ENCODE results near the gene PRKACB. TPM values are rescaled to one million over a fixed set of nuclear protein-coding genes. Genes with fewer than 3 reads are reported as not detected.

Gene PRKACB
- polyA plus RNA-seq, 3 donors, result 46.8 to 56.6 (median 48.4) TPM

DNA sequence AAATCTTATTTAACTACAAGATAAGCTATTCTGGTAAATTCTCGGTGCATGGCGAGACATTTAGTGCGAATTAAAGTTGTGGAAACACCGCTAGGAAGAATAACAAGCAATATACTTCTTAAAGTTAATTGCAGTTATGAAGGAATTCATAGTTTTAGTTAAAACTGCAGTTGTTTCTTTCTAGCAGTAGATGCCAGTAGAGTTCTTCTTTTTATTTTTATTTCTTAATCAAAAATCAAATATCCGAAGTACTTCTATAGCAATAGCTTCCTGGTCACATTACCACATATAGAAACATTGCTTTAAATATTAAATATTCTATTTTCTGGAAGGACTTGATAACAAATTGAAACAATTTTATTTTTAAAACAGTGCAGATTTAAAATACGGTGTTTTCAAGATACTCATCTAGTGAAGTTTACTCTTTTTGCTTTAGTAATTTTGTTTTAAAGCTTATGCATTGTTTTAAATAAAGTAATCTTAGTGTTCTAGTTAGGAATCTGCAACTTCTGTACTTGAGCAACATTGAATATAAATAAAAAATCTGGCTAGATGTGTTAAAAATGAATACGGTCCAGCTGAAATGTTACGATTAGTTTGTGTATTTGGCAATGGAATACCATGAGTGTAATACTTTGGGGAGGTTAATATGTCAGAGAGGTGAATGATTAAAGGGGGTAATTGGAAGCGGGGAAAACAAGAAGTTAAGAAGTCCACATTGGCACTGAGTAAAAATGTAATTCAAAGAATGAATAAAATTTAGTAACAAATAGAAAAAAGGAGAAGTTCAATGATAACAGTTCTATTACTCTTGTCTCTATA, 2.7 kb upstream of the PRKACB start:
- DNase-seq (ENCODE audit: extremely low read depth in 1 of 11, low read depth in 9 of 11, low spot score in 4 of 11), result no peak

- no peak for DNase-seq (ENCODE audit: extremely low read depth in 1 of 11, low read depth in 9 of 11, low spot score in 4 of 11)
Measured at GRCh38 chr1:84145068-84145467, 997 bp downstream of the PRKACB start.

- DNase-seq (ENCODE audit: extremely low read depth in 1 of 11, low read depth in 9 of 11, low spot score in 4 of 11), result no peak
Measured at GRCh38 chr1:84146411-84147032, 2.5 kb downstream of the PRKACB start.

GRCh38 chr1:84148758-84149157, 4.7 kb downstream of the PRKACB start:
- DNase-seq (ENCODE audit: extremely low read depth in 1 of 11, low read depth in 9 of 11, low spot score in 4 of 11), result no peak

DNA sequence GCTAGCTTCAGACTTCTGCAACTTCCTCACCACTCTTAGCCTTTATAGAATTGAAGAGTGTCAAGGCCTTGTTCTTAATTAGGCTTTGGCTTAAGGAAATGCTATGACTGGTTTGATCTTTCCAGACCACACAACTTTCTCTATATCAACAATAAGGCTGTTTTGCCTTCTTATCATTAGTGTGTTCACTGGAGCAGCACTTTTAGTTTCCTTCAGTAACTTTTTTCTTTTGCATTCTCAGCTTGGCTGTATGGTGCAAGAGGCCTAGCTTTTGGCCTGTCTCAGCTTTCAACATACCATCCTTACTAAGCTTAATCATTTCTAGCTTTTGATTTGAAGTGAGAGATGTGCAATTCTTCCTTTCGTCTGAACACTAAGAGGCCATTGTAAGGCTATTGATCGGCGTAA, 8.6 kb downstream of the PRKACB start:
- no peak for DNase-seq (ENCODE audit: extremely low read depth in 1 of 11, low read depth in 9 of 11, low spot score in 4 of 11)

GRCh38 chr1:84155517-84155916, 11.4 kb downstream of the PRKACB start:
- DNase-seq (ENCODE audit: extremely low read depth in 1 of 11, low read depth in 9 of 11, low spot score in 4 of 11), result no peak

DNA sequence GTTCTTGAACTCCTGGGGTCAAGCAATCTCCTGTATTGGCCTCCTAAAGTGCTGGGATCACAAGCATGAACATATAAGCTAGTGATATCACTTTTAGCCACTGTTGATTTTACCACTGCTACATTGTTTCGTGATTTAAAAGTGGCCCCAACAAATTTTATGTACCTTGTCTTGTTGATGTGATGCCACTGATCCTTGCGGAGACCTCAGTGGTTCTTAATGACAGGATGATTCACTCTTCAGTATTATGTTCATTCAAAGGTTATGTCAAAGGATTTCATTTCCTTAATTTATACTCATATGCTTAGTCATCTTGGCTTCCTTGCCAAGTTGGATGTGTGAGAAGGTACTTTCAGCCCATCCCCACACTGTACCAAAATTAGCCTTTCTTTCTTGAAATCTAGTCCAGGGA, 12.1 kb downstream of the PRKACB start:
- no peak for DNase-seq (ENCODE audit: extremely low read depth in 1 of 11, low read depth in 9 of 11, low spot score in 4 of 11)

DNA sequence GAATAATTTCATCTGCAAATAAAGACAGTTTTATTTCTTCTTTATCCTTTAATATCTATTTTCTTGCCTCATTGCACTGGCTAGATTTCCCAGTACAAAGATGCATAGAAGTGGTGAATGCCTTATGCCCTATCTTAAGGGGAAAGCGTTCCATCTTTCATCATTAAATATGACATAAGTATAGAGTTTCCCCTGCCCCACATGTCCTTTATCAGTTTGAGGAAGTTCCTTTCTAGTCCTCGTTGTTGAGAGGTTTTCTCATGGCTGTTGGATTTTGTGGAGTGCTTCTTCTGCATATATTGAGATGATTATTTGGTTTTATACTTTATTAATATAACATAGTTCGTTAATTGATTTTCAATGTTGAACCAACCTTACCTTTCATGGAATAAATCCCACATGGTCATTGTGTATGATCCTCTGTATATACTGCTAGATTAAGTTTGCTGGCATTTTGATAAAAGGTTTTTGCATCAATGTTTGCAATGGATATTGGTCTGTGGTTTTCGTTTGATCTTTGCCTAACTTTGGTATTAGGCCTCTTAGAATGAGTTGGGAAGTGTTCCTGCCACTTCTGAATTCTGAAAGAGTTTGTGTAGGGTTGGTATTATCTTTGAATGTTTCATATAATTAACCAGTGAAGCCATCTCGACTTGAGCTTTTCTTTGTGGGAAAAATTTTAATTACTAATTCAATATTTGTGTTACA, 15.6 kb downstream of the PRKACB start:
- no peak for DNase-seq (ENCODE audit: extremely low read depth in 1 of 11, low read depth in 9 of 11, low spot score in 4 of 11)

DNA sequence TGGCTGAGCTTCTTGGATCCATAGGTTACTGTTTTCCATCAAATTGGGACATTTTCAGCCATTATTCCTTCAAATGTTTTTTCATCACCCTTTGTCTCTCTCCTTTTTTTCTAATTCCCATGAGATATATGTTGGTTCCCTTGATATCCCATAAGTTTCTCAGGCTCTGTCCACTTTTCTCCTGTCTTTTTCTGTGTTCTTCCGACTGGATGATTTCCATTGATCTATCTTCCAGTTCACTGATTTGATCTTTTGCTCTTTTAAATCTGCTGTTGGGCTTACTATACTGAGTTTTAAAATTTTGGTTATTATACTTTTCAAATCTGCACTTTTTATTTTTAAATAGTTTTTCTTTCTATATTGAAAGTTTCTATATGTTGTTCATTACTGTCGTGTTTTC, 18.2 kb downstream of the PRKACB start:
- no peak for DNase-seq (ENCODE audit: extremely low read depth in 1 of 11, low read depth in 9 of 11, low spot score in 4 of 11)

- DNase-seq (ENCODE audit: extremely low read depth in 1 of 11, low read depth in 9 of 11, low spot score in 4 of 11), result no peak
Measured at GRCh38 chr1:84163123-84163931, 19.3 kb downstream of the PRKACB start.

DNA sequence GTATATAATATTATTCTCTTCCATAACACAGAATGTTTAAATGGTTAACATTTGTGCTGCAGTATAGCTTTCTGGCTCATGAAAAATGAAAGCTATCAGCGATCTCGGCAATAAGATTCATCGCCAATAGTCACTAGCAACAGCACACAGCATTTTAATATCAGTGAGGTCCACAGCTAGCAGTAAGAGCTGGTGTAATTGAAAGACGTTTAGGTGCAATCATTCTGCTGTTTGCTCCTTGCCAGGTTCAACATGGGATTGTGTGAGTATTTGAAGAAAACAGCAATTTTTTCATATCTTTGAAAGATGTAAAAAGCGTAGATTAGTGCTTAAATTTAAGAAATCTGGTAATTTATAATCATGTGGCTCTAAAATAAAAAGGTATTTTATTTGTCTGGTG, 20.1 kb downstream of the PRKACB start:
- DNase-seq (ENCODE audit: extremely low read depth in 1 of 11, low read depth in 9 of 11, low spot score in 4 of 11), result no peak

GRCh38 chr1:84164567-84165021, 20.5 kb downstream of the PRKACB start:
- no peak for DNase-seq (ENCODE audit: extremely low read depth in 1 of 11, low read depth in 9 of 11, low spot score in 4 of 11)

DNA sequence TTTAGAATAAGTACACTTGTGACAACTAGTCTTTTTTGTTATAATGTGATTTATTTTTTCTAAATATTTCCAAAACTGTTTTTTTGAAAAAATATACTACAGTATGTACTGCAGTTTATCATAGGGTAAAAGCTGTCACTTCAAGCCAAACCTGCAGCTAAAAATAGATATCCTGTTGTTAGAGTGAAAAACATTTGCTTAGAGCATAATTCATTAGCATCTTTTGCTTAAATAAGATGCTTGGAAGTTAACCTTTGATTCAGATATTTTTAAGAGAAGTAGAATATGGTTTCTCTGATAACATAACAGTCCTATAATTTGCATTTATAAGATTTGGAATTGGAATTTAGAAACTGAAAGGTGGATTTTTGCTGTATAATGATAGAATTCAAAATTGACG, 21.5 kb downstream of the PRKACB start:
- no peak for DNase-seq (ENCODE audit: extremely low read depth in 1 of 11, low read depth in 9 of 11, low spot score in 4 of 11)

GRCh38 chr1:84166797-84167196, 22.7 kb downstream of the PRKACB start:
- DNase-seq (ENCODE audit: extremely low read depth in 1 of 11, low read depth in 9 of 11, low spot score in 4 of 11), result no peak

DNA sequence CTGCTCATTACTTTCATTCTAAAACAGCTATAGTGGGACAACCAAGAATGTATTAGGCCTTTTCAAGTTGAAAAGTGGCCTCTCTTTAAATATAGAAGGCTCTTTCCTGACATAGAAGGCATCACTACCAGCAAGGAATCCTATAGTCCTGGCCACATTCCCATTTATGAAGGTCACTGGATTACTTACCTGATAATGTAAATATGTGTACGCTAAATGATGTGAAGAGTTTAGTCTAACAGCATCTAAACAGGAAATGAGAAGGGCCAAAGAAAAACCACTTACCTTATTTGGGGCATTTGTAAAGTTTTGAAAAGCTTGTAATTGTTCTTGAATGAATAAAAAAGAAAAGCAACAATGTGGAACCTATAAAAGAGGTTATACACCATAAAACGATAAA, 24.7 kb downstream of the PRKACB start:
- no peak for DNase-seq (ENCODE audit: extremely low read depth in 1 of 11, low read depth in 9 of 11, low spot score in 4 of 11)

DNA sequence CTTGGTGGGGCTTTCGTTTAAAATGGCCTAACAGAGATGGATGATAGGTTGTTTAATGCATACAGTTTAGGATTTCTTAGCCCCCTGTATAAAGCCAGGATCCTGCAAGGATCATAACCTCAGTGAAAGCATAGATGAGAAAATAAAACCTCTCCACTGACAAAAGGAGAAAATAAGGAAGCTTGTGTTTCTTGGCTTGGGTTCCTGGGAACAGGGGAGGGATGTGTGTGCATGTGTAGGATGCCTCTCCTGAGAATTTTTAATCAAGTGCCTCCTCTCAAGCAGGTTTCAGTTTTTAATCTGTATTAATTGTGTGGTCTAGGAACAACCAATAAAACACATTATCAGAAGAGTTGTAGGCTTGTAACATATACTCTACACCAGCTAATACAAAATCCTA, 26.1 kb downstream of the PRKACB start:
- DNase-seq (ENCODE audit: extremely low read depth in 1 of 11, low read depth in 9 of 11, low spot score in 4 of 11), result no peak

GRCh38 chr1:84171481-84171880, 27.4 kb downstream of the PRKACB start:
- DNase-seq (ENCODE audit: extremely low read depth in 1 of 11, low read depth in 9 of 11, low spot score in 4 of 11), result no peak

- no peak for DNase-seq (ENCODE audit: extremely low read depth in 1 of 11, low read depth in 9 of 11, low spot score in 4 of 11)
Measured at GRCh38 chr1:84174051-84174556, 30.0 kb downstream of the PRKACB start.

DNA sequence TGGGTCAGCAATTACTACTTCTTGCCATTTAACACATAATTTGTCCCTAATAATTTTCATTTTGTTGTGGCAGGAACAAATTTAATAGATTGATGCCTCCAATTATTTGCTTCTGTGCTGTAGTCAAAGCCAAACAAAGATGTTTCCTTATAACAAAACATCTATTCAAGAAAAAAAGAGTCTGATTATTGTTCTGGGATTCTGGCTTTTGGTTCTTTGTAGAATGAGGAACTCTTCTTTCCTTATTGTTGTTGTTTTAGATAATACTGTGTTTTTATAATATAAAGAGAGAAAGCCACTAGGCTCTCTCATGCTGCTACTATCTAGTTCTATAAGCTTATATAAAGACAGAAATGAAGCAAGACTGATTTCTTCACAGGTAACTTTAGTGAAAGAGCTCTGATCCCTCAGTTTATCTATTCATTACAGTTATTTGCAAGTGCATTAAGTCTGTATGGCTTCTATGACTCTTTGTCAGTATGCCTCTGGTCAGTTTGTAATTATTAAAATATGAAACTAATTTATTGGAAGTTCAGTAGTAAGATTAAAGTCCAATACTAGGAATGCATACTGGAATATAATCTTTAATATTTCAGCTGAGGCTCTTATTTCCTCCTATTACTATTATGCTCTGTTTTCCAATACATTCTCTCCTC, 37.4 kb downstream of the PRKACB start:
- DNase-seq (ENCODE audit: extremely low read depth in 1 of 11, low read depth in 9 of 11, low spot score in 4 of 11), result no peak
